Gastrocnemius medialis (tissue), 4 donors: ENCODE measurements around the gene SLC7A6OS. TPM values are rescaled to one million over a fixed set of nuclear protein-coding genes. Genes with fewer than 3 reads are reported as not detected.

Experiments
- ATAC-seq, 2 donors: fragments of 150-250 bp; one replicate each; pipeline ENCODE4 v1.9.1; 2016
- DNase-seq, 2 donors: peaks; one replicate each; pipeline ENCODE4 v3.0.0-alpha.2; 2019
- H3K27ac ChIP-seq, 4 donors: fragments of 200-600 bp; sonication (generic); 1 replicate in 1 of 4; 2 replicates in 3 of 4; pipeline ENCODE4 v1.5.1; 2016 to 2018; ENCODE audit warnings: mild to moderate bottlenecking in 2 of 4, moderate library complexity in 1 of 4
- H3K27me3 ChIP-seq, 3 donors: fragments of 200-600 bp; sonication (generic) in 2 of 3; 1 replicate in 1 of 3; 2 replicates in 2 of 3; pipeline versions ENCODE4 v1.5.1 to v1.6.0; 2016 to 2019; ENCODE audit warnings: mild to moderate bottlenecking in 1 of 3, moderate library complexity in 1 of 3
- H3K36me3 ChIP-seq, 2 donors: fragments of 200-600 bp; sonication (generic) in 1 of 2; one replicate each; pipeline ENCODE4 v1.5.1; 2017 to 2018
- H3K4me1 ChIP-seq, 2 donors: fragments of 200-600 bp; sonication (generic) in 1 of 2; one replicate each; pipeline ENCODE4 v1.5.1; 2016 to 2017; ENCODE audit warnings: mild to moderate bottlenecking in 2 of 2
- H3K4me3 ChIP-seq, 4 donors: fragments of 200-600 bp; sonication (generic) in 3 of 4; 1 replicate in 1 of 4; 2 replicates in 3 of 4; pipeline ENCODE4 v1.5.1; 2016 to 2019; ENCODE audit warnings: mild to moderate bottlenecking in 2 of 4
- H3K9me3 ChIP-seq, 3 donors: fragments of 200-600 bp; sonication (generic) in 2 of 3; 1 replicate in 1 of 3; 2 replicates in 2 of 3; pipeline ENCODE4 v1.5.1; 2016 to 2019
- CTCF ChIP-seq, 5 experiments: fragments of 450-650 bp in 3 of 5; fragments of 200-600 bp in 2 of 5; sonication (generic) in 2 of 5; IDR thresholded peaks in 4 of 5; conservative IDR thresholded peaks in 1 of 5; 1 replicate in 4 of 5; 2 replicates in 1 of 5; pipeline ENCODE4 v1.5.1; 2016 to 2019; ENCODE audit warnings: antibody characterized with exemption in 5 of 5, mild to moderate bottlenecking in 3 of 5, moderate library complexity in 3 of 5
- POLR2A ChIP-seq, 2 donors: fragments of 450-650 bp; IDR thresholded peaks; one replicate each; pipeline ENCODE4 v1.6.1; 2017; ENCODE audit warnings: antibody characterized with exemption in 2 of 2, mild to moderate bottlenecking in 2 of 2, moderate library complexity in 2 of 2
- in situ Hi-C, 4 donors: fragments of 200-750 bp; cut with MboI; loops; one replicate each; pipeline versions ENCODE4 v1.15.0 to v1.8.0; 2017; ENCODE audit warnings: low sequenced_read_pairs in 4 of 4
- intact Hi-C: fragments of 100-400 bp; cut with DNase I; formaldehyde crosslinking; loops from one replicate; pipeline ENCODE4 v1.15.1; 2023; ENCODE audit warnings: low total_unique reads
- total RNA-seq, 4 donors: library from RNA; depleted of rRNA; stranded (reverse); fragments of >200 nt; gene quantifications; one replicate each; pipeline versions ENCODE4 v1.1.0 to v1.2.3, GENCODE V29; 2016

SLC7A6OS gene
- total RNA-seq, 4 donors from 2014 or later = 5.0 to 8.8 (median 7.3) TPM

DNA sequence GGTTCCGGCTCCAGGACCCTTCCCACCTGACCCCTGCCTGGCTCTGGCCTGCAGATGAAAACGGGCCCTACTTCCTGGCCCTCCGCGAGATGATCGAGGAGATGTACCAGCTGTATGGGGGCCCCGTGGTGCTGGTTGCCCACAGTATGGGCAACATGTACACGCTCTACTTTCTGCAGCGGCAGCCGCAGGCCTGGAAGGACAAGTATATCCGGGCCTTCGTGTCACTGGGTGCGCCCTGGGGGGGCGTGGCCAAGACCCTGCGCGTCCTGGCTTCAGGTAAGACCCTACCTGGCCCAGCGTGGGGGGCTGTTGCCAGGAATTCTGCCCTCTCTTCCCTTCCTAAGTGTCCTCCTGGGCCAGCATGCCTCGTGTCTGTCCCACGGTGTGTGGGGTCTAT lies 55.0 kb downstream of the SLC7A6OS start:
- ATAC-seq = no peak
- no peaks in the 10 kb centered on the region for H3K27me3 ChIP-seq
- no peaks in the 10 kb centered on the region for H3K9me3 ChIP-seq
- intact Hi-C loops (no loop called here), in situ Hi-C loops (loop anchor here in 2 of 4 donors (5.0 kb wide), 1 partner anchor 72 kb away; no protein-coding TSS in a partner anchor)
- H3K27ac ChIP-seq = peak overlapping the region; percentile 95 to 100 (median 99)
- DNase-seq = no peak
- TF ChIP-seq POLR2A (IDR thresholded peaks at IDR 0.05) = no peak
- TF ChIP-seq CTCF (IDR thresholded peaks at IDR 0.05 in 4 of 5, conservative IDR thresholded peaks at IDR 0.05 in 1 of 5) = no peak
- no peak overlapping the region for H3K4me3 ChIP-seq
- peaks cover 0 to 60% of the 10 kb centered on the region in 2 donors for H3K36me3 ChIP-seq
- H3K4me1 ChIP-seq = peaks cover 79 to 81% of the 10 kb centered on the region in 2 donors

DNA sequence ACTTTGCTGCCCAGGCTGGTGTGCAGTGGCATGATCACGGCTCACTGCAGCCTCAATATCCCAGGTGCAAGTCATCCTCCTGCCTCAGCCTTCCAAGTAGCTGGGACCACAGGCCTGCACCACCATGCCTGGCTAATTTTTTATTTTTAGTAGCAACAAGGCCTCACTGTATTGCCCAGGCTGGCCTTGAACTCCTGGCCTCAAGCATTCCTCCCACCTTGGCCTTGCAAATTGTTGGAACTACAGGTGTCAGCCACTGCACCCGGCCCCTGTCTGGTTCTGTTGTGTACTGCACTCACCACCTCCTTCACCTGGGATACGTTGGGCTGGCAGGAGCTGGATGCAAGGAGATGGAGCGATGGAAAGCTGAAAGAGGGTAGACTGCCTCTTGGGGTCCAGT lies 57.0 kb downstream of the SLC7A6OS start:
- DNase-seq = no peak
- H3K4me3 ChIP-seq = no peak overlapping the region
- ATAC-seq = no peak
- intact Hi-C loops (no loop called here), in situ Hi-C loops (no loop called here)
- H3K27ac ChIP-seq = peak overlapping the region; percentile 95 to 100 (median 99)
- no peaks in the 10 kb centered on the region for H3K9me3 ChIP-seq
- TF ChIP-seq CTCF (IDR thresholded peaks at IDR 0.05 in 4 of 5, conservative IDR thresholded peaks at IDR 0.05 in 1 of 5) = no peak
- no peak for TF ChIP-seq POLR2A (IDR thresholded peaks at IDR 0.05)
- H3K27me3 ChIP-seq = no peaks in the 10 kb centered on the region
- peaks cover 81 to 83% of the 10 kb centered on the region in 2 donors for H3K4me1 ChIP-seq
- H3K36me3 ChIP-seq = peaks cover 0 to 59% of the 10 kb centered on the region in 2 donors

GRCh38 chr16:68252383-68252782 lies 58.4 kb downstream of the SLC7A6OS start:
- ATAC-seq (peak; percentile 41 to 51), DNase-seq (peak in 1 of 2 donors; percentile 82)
- TF ChIP-seq POLR2A (IDR thresholded peaks at IDR 0.05) = no peak
- no peak for TF ChIP-seq CTCF (IDR thresholded peaks at IDR 0.05 in 4 of 5, conservative IDR thresholded peaks at IDR 0.05 in 1 of 5)
- no peaks in the 10 kb centered on the region for H3K27me3 ChIP-seq
- peak overlapping the region; percentile 95 to 100 (median 99) for H3K27ac ChIP-seq
- in situ Hi-C loops (no loop called here), intact Hi-C loops (no loop called here)
- H3K4me3 ChIP-seq = no peak overlapping the region
- peaks cover 0 to 59% of the 10 kb centered on the region in 2 donors for H3K36me3 ChIP-seq
- H3K9me3 ChIP-seq = no peaks in the 10 kb centered on the region
- peaks cover 81 to 85% of the 10 kb centered on the region in 2 donors for H3K4me1 ChIP-seq

DNA sequence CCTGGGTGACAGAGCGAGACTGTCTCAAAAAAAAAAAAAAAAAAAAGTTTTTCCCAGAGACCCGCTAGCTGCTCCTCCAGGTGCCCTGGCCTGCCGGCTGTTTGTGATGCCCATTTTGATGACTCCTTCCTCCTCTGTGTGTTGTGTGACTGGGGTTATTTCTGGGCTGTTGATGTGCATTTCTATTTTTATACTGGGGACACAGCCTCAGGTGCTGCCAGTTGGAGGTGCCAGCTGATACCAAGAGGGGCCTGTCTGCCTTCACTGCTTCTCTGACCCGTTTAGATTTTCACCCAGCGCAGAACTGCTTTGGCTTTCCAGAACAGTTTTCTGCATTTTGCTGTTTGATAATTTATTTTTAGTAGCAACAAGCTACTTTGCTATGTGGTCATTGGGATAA lies 58.9 kb downstream of the SLC7A6OS start:
- ATAC-seq (peak; percentile 81 to 82), DNase-seq (peak; percentile 82 to 91)
- Histone ChIP-seq H3K36me3 (peaks cover 0 to 59% of the 10 kb centered on the region in 2 donors), H3K4me1 (peaks cover 81 to 84% of the 10 kb centered on the region in 2 donors), H3K9me3 (no peaks in the 10 kb centered on the region), H3K27ac (peak overlapping the region; percentile 95 to 100 (median 99)), H3K4me3 (no peak overlapping the region), H3K27me3 (no peaks in the 10 kb centered on the region)
- in situ Hi-C loops = no loop called here
- peak; percentile 81 to 91 for TF ChIP-seq POLR2A (IDR thresholded peaks at IDR 0.05)
- no peak for TF ChIP-seq CTCF (IDR thresholded peaks at IDR 0.05 in 4 of 5, conservative IDR thresholded peaks at IDR 0.05 in 1 of 5)
- intact Hi-C loops = no loop called here

- no peak for TF ChIP-seq POLR2A (IDR thresholded peaks at IDR 0.05)
- no peak for TF ChIP-seq CTCF (IDR thresholded peaks at IDR 0.05 in 4 of 5, conservative IDR thresholded peaks at IDR 0.05 in 1 of 5)
- H3K4me1 ChIP-seq = peaks cover 86% of the 10 kb centered on the region in 2 donors
- no peak overlapping the region for H3K4me3 ChIP-seq
- H3K9me3 ChIP-seq = no peaks in the 10 kb centered on the region
- intact Hi-C loops (no loop called here), in situ Hi-C loops (no loop called here)
- DNase-seq (no peak), ATAC-seq (no peak)
- H3K27me3 ChIP-seq = no peaks in the 10 kb centered on the region
- H3K27ac ChIP-seq = peak overlapping the region; percentile 95 to 100 (median 99)
- peaks cover 0 to 55% of the 10 kb centered on the region in 2 donors for H3K36me3 ChIP-seq
Observed at GRCh38 chr16:68250951-68251350, 59.8 kb downstream of the SLC7A6OS start.
